Neural cell (in vitro differentiated cells): Measurements from ENCODE around the gene ANKRD33B. TPM values are rescaled to one million over a fixed set of nuclear protein-coding genes. Genes with fewer than 3 reads are reported as not detected.

ENCODE experiments used
- H2AFZ ChIP-seq: fragments of 200-600, 300-800 bp; sonication (generic), shearing (Covaris generic); 2 replicates; pipeline ENCODE4 v1.6.0; 2014; ENCODE audit warnings: low read depth, mild to moderate bottlenecking, antibody characterized with exemption, low read length, moderate library complexity
- H3F3A ChIP-seq: fragments of 200-600 bp; shearing (Covaris generic); 2 replicates; pipeline ENCODE4 v1.6.1; 2016; ENCODE audit warnings: mild to moderate bottlenecking, moderate library complexity, mixed read lengths, antibody characterized with exemption, low read length; ENCODE audit not compliant: insufficient read depth, poor library complexity, severe bottlenecking
- H3K27ac ChIP-seq: fragments of 200-600, 300-800 bp; sonication (generic), shearing (Covaris generic); 2 replicates; pipeline ENCODE4 v1.5.1; 2014; ENCODE audit warnings: mild to moderate bottlenecking, low read length, moderate library complexity
- H3K27me3 ChIP-seq: fragments of 300-800, 200-600 bp; sonication (generic), shearing (Covaris generic); 2 replicates; pipeline ENCODE4 v1.6.0; 2014; ENCODE audit warnings: mild to moderate bottlenecking, low read depth, low read length, moderate library complexity; ENCODE audit not compliant: insufficient read depth
- H3K36me3 ChIP-seq: fragments of 300-800, 200-600 bp; sonication (generic), shearing (Covaris generic); 2 replicates; pipeline ENCODE4 v1.5.1; 2014; ENCODE audit warnings: mild to moderate bottlenecking, antibody characterized with exemption, low read length, moderate library complexity; ENCODE audit not compliant: insufficient read depth
- H3K4me2 ChIP-seq: fragments of 300-800, 200-600 bp; sonication (generic), shearing (Covaris generic); 2 replicates; pipeline ENCODE4 v1.6.0; 2014; ENCODE audit warnings: mild to moderate bottlenecking, low read length
- H3K4me3 ChIP-seq: fragments of 300-800, 200-600 bp; sonication (generic), shearing (Covaris generic); 2 replicates; pipeline ENCODE4 v1.5.1; 2014; ENCODE audit warnings: mild to moderate bottlenecking, low read length, moderate library complexity
- H3K79me2 ChIP-seq: fragments of 200-600 bp; shearing (Covaris generic); replicated peaks from 2 replicates; pipeline ENCODE4 v1.6.0; 2014; ENCODE audit warnings: mild to moderate bottlenecking, low read length, moderate library complexity; ENCODE audit not compliant: insufficient read depth
- H3K9ac ChIP-seq: fragments of 300-800, 200-600 bp; sonication (generic), shearing (Covaris generic); 2 replicates; pipeline ENCODE4 v1.6.1; 2016; ENCODE audit warnings: mild to moderate bottlenecking, low read length, mixed read lengths
- H3K9me2 ChIP-seq: fragments of 200-600 bp; shearing (Covaris generic); 2 replicates; pipeline ENCODE4 v1.6.1; 2016; ENCODE audit warnings: mild to moderate bottlenecking, low read length, mixed read lengths; ENCODE audit not compliant: insufficient read depth
- H3K9me3 ChIP-seq: fragments of 200-600, 300-800 bp; sonication (generic), shearing (Covaris generic); 2 replicates; pipeline ENCODE4 v1.6.1; 2016; ENCODE audit warnings: mild to moderate bottlenecking, mixed run types, low read length, moderate library complexity, mixed read lengths
- H4K20me1 ChIP-seq: fragments of 200-600 bp; shearing (Covaris generic); 2 replicates; pipeline ENCODE4 v1.6.1; 2016; ENCODE audit warnings: mild to moderate bottlenecking, mixed run types; ENCODE audit not compliant: insufficient read depth
- CTCF ChIP-seq: fragments of 450-650 bp; IDR thresholded peaks from 2 replicates; pipeline ENCODE4 v1.5.1; 2014; ENCODE audit warnings: antibody characterized with exemption, mild to moderate bottlenecking, moderate library complexity; ENCODE audit not compliant: poor library complexity, severe bottlenecking
- EP300 ChIP-seq: fragments of 450-650 bp; conservative IDR thresholded peaks from 2 replicates; pipeline ENCODE4 v1.6.1; 2014; ENCODE audit warnings: antibody characterized with exemption, mild to moderate bottlenecking, moderate library complexity; ENCODE audit not compliant: poor library complexity, severe bottlenecking
- EZH2 ChIP-seq: fragments of 200-600, 300-800 bp; shearing (Covaris generic), sonication (generic); IDR thresholded peaks from 2 replicates; pipeline ENCODE4 v1.6.1; 2014; ENCODE audit warnings: antibody characterized with exemption, low read length, borderline replicate concordance, mild to moderate bottlenecking; ENCODE audit not compliant: insufficient read depth, poor library complexity, severe bottlenecking
- MXI1 ChIP-seq: fragments of 450-650 bp; conservative IDR thresholded peaks from 2 replicates; pipeline ENCODE4 v1.6.1; 2014; ENCODE audit warnings: antibody characterized with exemption, mild to moderate bottlenecking; ENCODE audit not compliant: poor library complexity, severe bottlenecking
- POLR2AphosphoS5 ChIP-seq: IDR thresholded peaks from 2 replicates; pipeline ENCODE4 v1.6.1; 2012
- RAD21 ChIP-seq: fragments of 450-650 bp; conservative IDR thresholded peaks from 2 replicates; pipeline ENCODE4 v1.6.1; 2014; ENCODE audit warnings: antibody characterized with exemption, mild to moderate bottlenecking, moderate library complexity
- REST ChIP-seq: IDR thresholded peaks from 2 replicates; pipeline ENCODE4 v1.6.1; 2012; ENCODE audit warnings: borderline replicate concordance
- SMC3 ChIP-seq: fragments of 450-650 bp; conservative IDR thresholded peaks from 2 replicates; pipeline ENCODE4 v1.6.1; 2014; ENCODE audit warnings: antibody characterized with exemption, mild to moderate bottlenecking, moderate library complexity; ENCODE audit not compliant: poor library complexity
- TAF1 ChIP-seq: IDR thresholded peaks from 2 replicates; pipeline ENCODE4 v1.6.1; 2012; ENCODE audit warnings: low read depth
- polyA plus RNA-seq: library from polyadenylated mRNA; depleted of rRNA; stranded (reverse); fragments of >200 nt; gene quantifications from 2 replicates; pipeline ENCODE4 v1.2.3, GENCODE V29; 2014

The ANKRD33B gene
- polyA plus RNA-seq, 1 donor from 2014 or later, result not detected

- Histone ChIP-seq H3F3A (no peaks in the 10 kb centered on the region), H3K9me3 (no peaks in the 10 kb centered on the region), H3K4me2 (no peak overlapping the region), H3K27me3 (no peaks in the 10 kb centered on the region), H4K20me1 (no peaks in the 10 kb centered on the region), H3K79me2 (no peaks in the 10 kb centered on the region), H2AFZ (no peak overlapping the region), H3K9ac (no peak overlapping the region), H3K36me3 (no peaks in the 10 kb centered on the region), H3K4me3 (no peak overlapping the region), H3K9me2 (no peaks in the 10 kb centered on the region), H3K27ac (no peak overlapping the region)
- TF ChIP-seq REST (no peak), CTCF (no peak), MXI1 (no peak)
These were observed 22.8 kb upstream of the ANKRD33B start for GRCh38 chr5:10540951-10541646.

GRCh38 chr5:10542055-10542550, 21.8 kb upstream of the ANKRD33B start:
- Histone ChIP-seq H3K9me3 (no peaks in the 10 kb centered on the region), H3K4me3 (no peak overlapping the region), H3K36me3 (no peaks in the 10 kb centered on the region), H3K4me2 (no peak overlapping the region), H4K20me1 (no peaks in the 10 kb centered on the region), H3K79me2 (no peaks in the 10 kb centered on the region), H3F3A (no peaks in the 10 kb centered on the region), H3K27ac (no peak overlapping the region), H3K9me2 (no peaks in the 10 kb centered on the region), H2AFZ (no peak overlapping the region), H3K9ac (no peak overlapping the region), H3K27me3 (no peaks in the 10 kb centered on the region)
- no peak for TF ChIP-seq SMC3
- no peak for TF ChIP-seq CTCF
- no peak for TF ChIP-seq REST
- TF ChIP-seq EP300, result no peak
- no peak for TF ChIP-seq EZH2
- TF ChIP-seq POLR2AphosphoS5, result no peak
- no peak for TF ChIP-seq RAD21
- no peak for TF ChIP-seq TAF1
- no peak for TF ChIP-seq MXI1
